Activated CD4-positive, alpha-beta T cell treated with anti-CD3 and anti-CD28 coated beads for 24 hours (primary cell): ENCODE measurements around the gene CD109.
A peak's percentile ranks its signal among the peaks of the same experiment; 100 is the strongest.
"Not testable (repeated sequence)": the region's sequence is repeated elsewhere in the genome, so short reads cannot be mapped to it uniquely, and the experiment has no call there.

ENCODE experiments used
- DNase-seq, 2 donors: peaks; one replicate each; pipeline ENCODE4 v3.0.0-alpha.2; 2020; ENCODE audit warnings: low read depth in 2 of 2

The CD109 gene

DNA sequence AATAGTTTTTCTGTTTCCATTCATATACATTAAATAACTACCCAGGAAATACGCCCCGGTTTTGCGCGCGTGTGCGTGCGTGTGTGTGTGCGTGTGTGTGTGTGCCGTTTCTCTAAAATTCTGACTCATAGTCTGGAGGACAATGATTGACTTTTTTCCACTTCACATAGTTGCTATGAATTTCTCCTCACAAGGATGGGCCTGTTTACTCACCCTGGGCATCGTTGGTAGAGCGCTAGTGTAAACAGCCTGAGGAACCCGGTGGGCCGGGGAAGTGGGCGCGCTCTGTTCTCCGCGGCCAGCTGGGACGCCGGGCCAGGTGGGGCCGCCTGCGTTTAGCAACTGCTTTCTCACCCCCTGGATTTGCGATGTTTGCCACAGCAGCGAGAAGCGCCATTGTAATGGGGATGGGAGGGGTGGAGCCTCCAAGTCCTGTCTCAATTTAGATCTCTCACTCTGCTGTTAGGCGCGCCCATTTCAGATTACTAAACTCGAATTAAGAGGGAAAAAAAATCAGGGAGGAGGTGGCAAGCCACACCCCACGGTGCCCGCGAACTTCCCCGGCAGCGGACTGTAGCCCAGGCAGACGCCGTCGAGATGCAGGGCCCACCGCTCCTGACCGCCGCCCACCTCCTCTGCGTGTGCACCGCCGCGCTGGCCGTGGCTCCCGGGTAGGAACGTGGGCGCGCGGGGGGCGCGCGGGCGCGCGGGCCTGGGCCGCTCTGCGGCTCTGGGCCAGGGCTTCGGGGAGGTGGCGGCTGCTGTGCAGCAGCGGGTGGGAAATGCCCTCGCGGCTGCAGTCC, at the start of gene CD109:
CD109 (plus strand) TSS at position 585 of the 803 bp plus-strand sequence; CDS start at position 598, 13 bp downstream.
- DNase-seq: peak; percentile 52 to 67

DNA sequence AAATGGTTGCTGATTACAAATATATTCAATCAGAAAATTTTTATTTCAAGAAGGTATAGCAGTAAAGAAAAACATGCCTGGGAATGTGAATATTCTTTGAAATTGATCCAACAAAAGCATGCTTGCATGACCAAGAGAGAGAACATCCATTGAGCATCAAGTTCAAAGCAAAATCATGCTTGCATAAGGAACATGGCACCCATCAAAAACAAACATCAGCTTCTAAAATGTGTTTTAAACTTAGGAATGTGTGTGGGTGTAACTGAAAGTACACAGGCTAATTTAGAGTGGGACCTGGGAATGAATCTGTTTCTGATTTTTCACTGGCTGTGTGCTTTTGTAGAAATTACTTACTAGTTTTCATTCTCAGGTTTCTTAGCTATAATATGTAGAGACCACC, 47.8 kb upstream of the CD109 start:
- DNase-seq: no peak

DNA sequence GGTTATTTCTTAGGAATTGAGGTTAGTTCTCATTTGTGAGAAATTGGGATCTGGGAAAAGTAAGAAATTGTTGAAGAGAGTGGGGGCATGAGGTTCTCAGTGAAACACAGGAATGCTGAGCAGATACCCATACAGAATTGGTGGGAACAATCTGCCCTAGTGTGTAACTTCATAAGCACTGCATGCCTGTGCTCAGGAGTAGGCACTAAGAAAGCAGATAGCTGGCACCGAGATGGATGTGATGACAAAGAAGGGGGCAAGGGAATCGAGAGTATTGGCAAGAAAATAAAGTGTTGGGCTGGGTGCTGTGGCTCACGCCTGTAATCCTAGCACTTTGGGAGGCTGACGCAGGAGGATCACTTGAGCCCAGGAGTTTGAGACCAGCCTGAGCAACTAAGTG, 46.2 kb upstream of the CD109 start:
- DNase-seq: no peak

DNA sequence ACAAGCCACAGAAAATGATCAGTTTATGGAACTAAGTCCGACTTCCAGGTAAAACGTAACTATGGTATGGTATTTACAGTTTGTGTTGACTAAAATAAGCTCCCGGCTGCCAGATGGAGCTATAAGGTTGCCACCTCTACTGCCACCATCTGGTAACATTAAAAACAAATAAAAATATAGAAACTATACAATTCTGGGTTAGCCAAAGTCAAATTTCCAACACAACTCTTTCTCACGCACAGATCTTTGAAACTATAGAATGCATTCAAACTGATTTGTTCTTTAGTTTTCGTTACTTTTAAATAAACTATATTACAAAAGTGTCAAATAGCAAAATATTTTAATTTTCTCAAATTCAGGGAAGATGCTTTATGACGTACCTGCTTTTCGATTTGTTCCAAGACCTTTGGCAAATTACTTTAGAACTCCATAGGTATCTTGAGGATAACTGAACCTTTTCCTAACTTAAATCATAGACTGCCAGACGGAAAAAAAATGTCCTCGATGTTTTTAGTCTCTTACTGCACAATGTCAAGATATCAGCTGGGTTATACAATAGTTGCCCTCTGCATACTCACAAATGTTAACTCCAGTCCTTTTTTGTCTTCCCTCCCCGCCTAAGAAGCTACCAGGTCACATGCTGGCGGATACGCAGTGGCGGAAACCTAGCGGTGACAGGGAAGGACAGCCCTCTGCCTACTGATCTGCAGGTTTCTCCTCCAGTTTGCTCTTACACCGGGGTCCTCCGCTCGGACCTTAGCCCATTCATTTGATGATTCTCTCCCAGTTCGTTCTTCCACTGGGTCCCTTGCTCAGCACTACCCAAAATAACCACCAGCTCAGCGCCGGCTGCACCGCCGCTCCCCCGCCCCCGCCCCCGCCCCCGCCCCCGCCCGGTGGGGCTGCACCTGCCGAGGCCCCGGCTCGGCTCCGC, 43.1 kb upstream of the CD109 start:
- peak; percentile 31 to 40 for DNase-seq

DNA sequence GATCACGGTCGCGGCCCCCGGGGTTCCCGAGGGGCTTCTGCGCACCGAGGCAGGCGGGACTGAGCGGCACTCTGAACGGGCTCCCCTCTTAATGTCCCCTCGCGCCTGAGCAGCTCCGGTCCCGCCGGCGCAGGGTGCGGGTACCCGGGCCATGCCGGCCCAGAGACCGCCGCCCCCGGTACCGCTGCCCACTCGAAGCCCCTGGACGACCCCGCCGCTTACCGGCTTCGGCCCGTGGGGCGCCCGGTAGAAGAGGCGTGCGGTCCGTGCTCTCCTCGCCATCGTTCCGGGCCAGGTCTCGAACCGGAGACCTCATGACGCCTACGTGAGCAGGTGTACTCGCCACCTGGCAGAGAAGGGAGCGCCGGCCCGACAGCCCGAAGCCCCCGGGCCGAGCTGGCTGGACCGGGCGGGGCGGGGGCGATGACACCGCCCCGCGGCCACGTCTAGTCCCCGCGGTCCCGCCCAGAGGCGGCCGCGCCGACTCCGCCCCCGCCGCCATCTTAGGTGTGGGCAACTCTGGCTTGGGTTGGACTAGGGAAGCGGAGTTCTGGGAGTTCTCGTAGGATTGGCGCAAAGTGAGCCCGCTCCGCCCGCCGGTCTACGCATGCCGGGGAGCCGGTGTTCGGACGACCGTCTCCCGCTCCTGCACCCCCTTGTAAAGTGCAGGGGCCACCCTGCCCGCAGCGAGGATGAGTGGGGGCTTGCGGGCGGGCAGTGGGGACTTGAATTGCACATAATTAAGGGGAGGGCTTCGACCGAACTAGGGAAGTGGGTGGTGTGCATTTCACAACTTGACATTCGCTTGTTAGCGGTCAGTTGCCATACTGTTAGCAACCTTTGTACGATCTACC, 42.2 kb upstream of the CD109 start, which contains the start of gene SLC17A5:
SLC17A5 (minus strand) TSS at position 422 of the 854 bp plus-strand sequence; CDS start at position 316, 106 bp downstream.
- DNase-seq: peak; percentile 85 to 89

DNA sequence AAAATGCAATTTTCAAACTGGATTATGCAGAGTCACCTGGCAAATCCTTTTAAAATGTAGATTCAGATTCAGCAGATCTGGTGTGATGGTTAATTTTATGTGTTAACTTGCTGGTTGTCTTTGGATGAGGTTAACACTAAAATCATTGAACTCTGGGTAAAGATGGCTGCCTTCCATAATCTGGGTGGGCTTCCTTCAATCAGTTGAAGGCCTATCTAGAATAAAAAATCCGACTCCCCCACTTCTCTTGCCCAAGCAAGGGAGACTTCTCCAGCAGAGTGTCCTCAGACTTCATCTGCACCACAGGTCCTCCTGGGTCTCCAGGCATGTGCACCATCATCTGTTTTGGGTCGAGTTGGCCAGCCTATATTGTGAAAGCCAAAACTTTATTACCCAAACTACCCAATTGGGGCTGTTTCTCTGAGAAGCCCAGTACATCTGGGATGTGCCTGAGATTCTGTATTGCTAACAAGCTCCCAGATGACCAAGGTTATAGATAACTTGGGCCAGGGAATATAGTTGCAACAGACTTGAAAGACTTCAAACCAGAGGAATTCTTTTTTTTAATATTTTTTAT, 40.6 kb upstream of the CD109 start:
- DNase-seq: no peak

DNA sequence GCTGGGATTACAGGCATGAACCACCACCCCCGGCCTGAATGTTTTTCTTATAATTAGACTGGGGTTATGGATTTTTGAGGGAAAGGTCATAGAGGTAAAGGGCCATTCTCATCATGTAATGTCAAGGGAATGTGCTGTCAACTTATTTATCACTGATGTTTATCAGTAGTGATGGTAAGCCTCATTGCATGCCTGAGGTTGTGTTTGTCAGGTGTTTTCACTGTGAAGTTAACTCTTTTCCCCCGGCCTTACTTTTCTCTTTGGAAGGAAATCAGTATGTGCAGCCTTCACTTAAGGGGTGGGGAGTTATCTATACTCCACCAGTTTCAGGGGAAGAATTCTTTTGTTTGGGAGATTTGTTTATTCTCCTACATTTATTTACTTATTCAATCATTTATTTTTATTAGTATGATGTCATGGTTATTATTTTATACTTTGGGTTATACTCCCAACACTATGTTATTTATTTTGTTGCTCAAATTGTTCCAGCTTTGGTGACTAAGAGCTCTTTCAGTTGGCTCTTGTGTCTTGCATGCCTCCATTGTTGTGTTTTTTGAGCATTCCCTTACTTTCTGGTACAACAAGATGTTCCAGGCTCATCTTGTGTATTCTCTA, 39.4 kb upstream of the CD109 start:
- no peak for DNase-seq

DNA sequence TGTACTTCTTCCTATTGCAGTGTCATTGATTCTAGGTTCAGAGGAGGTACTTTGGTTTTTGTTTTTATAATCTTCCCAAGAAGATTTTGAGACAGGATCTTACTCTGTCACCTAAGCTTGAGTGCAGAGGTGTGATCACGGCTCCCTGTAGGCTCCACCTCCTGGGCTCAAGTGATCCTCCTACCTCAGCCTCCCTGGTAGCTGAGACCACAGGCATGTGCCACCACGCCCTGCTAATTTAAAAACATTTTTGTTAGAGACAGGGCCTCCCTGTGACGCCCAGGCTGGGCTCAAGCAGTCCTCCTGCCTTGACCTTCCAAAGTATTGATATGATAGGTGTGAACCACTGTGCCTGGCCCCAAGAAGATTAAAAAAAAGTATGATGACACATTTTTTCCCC, 38.8 kb upstream of the CD109 start:
- no peak for DNase-seq

DNA sequence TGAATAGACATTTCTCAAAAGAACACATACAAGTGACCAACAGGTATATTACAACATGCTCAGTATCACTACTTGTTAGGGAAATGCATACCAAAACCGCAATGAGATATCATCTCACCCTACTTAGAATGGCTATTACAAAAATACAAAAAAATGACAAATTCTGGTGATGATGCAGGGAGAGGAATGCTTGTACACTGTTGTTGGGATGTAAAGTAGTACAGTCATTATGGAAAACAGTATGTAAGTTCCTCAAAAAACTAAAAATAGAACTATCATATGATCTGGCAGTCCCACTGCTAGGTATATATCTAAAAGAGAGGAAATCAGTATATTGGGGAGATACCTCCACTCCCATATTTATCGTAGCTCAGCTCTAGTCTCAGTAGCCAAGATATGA, 31.3 kb upstream of the CD109 start:
- no peak for DNase-seq

DNA sequence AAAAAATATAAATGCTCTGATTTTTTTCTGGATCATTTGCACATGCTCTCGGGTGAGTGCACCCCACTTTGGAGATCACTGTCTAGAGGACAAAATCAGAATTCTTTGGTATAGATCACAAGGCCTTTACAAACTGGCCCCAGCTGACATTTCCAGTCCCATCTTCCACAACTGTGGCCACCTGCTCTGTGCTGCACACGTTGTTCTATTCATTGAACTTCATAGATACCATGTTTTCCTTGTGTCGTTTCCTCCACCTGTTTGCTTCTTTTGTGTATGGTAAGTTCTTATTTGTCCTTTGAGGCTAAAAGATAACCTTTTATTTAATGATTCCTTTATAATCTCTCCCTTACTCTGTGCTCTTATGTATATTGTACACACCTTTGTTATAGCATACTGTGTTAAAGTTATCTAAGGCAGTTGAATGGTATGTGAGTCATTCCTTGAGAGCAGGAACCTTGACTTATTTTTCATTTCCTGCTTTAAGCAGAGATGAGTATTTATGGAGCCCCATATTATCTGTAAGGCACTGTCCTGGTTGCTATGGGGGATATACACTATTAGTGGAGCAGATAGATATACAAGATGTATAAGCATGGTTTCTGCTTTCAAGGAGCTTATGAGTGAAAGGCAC, 30.2 kb upstream of the CD109 start:
- DNase-seq: no peak

DNA sequence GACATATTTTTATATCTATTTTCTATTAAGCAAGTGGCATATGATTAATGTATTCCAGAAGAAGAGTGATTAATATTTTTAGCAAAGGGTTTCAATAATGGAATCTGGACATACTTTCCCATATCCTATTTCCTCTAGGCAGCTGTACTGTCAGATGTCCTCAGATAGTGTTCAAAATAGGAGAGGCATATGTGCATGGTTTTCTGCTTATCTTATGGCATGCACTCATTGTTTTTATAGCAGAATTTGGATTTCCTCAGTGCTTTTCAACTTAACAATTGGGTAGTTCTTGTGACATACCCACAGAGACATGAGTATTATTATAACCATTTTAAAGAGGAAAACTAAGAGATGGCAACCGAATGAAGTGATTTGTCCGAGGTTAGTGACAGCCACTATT, 29.6 kb upstream of the CD109 start:
- DNase-seq: no peak

DNA sequence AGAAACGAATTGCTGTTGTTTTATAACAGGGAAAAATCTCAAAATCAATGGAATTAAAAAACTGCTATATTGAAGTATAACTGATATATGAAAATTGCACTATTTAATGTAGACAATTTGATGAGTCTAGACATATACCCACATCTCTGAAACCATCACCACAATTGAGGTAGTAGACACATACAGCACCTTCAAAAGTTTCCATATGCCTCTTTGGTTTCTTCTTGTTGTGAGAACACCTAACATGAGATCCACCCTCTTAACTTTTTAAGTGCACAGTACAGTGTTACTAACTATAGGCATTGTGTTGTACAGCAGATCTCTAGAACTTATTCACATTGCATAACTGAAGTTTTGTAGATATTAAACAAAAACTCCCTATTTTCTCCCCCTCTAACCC, 28.2 kb upstream of the CD109 start:
- DNase-seq: no peak

DNA sequence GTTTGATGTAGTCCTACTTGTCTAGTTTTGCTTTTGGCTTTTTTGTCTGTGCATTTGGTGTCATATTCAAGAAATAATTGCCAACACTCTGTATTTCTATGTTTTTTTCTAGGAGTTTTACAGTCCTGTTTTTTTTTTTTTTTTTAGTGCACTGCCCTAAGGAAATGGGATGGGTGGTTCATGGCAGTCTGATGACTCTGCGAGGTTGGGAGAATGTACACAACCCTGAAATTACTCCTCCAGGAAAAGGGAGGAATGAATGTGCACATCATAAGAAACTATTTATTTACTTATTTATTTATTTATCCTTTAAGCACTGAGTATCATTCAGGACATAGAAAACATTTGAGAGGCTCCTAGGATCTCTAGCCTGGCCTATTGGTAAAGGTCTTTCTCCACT, 27.0 kb upstream of the CD109 start:
- no peak for DNase-seq

DNA sequence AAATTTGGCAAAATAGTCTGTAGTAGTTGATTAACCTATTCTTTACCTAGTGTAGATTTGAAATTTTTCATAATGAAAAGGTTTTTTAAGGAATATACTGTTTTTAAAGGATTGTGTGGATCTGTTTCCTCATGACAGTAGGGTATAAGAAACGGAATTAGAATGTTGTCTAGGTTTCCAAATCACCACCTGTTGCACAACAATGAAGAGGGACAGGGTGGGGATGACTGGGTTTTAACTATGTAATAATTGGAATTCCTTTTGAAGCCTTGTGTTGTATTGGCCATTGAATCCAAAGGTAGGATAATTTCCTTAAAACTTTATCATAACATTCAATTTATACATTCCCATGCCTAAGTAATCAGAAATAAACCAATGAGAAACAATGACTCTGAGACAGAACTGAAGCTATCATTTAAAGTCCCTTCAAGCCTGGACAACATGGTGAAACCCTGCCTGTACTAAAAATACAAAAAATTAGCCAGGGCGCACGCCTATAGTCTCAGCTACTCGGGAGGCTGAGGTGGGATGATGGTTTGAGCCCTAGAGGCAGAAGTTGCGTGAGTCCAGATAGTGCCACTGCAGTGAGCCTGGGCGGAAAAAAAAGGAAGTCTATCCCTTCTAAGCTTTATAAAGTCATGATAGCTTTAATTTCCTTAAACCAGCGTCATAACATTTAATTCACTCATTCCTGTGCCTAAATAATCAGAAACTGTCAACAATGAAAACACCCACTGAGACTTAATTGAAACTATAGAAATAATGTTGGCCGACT, 23.9 kb upstream of the CD109 start:
- DNase-seq: no peak

DNA sequence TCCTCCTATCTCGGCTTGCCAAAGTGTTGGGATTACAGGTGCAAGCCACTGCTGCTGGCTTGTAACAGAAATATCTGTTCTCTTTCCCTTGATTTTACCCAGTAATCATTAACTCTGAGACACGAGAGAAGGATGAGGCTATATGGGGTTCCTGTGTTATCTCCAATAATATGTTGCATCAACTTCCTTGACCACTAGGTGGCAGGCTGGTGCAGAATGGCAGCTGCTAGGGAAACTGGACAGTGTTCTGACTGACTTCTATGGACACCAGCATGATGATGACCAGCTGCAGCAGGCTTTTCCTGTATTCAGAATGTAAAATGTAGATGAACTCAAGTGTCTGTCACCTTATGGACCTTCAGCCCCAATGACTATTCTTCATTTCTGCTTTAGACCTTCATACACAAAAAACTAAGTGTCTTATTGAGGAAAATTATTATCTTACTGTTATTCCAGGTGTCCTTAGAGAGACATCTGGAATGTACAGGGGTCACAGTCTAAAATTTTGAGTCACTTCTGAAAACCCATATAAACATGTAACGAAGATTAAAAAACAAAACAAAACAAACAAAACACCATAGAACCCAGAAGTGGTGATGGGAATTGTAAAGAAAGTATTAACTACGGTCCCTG, 20.4 kb upstream of the CD109 start:
- peak; percentile 63 to 72 for DNase-seq

DNA sequence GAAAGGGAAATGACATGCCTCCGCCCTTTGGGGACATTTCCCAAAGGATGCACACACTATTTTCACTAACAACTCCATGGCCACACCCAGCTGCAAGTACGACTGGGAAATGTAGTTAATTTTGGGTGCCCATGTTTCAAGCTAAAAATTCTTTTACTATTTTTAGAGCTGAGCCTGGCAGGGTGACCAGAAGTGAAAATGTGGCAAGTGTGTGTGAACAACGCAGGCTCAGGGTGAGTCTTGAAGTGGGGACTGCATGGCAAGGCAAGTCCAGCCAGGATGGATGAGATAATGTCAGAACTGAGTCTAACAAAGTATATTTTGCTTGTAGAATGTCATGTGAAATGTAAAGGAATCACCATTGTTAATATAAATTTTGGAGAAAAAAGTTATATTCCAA, 17.0 kb upstream of the CD109 start:
- no peak for DNase-seq

DNA sequence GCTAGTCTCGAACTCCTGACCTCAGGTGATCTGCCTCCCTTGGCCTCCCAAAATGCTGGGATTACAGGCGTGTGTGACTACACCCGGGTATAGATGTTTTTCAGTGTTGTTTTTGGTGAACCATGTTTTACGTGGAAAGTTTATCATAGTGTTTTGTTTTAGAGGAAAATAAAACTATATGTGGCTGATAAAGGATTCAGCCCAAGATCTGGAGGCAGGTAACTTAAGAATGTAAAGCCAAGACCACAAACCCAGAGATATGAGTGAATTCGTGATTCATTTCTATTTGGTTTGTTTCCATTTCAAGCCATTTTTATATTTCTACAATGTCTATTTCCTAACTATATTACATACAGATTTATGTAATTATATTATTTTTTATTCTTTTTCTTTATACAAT, 16.2 kb upstream of the CD109 start:
- not testable (repeated sequence) for DNase-seq

DNA sequence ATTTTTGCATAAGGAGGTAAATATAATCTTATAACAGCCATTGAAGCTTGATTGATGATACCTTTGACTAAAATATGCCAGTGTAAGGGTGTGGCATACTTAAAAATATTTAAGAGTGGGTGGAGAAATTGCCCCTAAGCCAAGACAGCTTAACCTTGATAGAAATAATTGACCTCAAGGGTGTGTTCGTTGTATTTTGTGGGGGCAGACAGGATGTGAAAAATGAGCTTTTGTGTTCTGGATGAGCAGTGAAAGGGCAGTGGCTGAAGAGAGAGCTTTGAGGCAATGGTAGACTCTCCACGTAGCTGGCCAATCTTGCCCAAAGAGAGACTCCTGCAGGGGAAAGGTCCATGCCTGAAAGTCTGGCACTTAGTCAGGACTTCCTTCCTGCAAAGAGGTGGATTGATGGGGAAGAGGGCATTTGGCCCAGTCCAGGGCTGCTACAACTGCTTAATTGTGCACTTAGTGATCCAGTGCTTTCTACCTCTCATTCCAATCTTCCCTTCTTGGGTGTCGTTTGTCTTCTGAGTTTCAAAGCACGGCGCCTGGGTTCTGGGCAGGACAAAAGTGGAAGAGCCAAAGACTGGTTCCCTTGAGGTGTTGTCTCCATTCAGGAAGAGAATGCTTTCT, 15.6 kb upstream of the CD109 start:
- no peak for DNase-seq

DNA sequence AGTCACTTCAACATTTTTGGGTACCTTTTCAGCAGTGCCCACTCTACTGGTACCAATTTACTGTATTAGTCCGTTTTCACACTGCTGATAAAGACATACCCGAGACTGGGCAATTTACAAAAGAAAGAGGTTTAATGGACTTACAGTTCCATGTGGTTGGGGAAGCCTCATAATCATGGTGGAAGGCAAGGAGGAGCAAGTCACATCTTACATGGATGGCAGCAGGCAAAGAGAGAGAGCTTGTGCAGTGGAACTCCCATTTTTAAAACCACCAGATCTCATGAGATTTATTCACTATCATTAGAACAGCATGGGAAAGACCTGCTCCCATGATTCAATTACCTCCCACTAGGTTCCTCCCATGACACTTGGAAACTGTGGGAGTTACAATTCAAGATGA, 12.4 kb upstream of the CD109 start:
- not testable (repeated sequence) for DNase-seq
